OCI-LY7 (cell line): ENCODE results near the gene CCDC87.

Experiments used
- EZH2phosphoT487 ChIP-seq: fragments of 200-600 bp; sonication (generic); IDR thresholded peaks from 2 replicates; pipeline ENCODE4 v1.6.1; 2018; ENCODE audit warnings: low read depth, borderline replicate concordance, mild to moderate bottlenecking, mixed run types, antibody characterized with exemption, low read length, moderate library complexity, mixed read lengths
- TF ChIP-seq, protein P1 (sequence below): fragments of 200-600 bp; sonication (generic); conservative IDR thresholded peaks from 2 replicates; pipeline ENCODE4 v1.5.1; 2014; ENCODE audit warnings: mild to moderate bottlenecking, antibody characterized with exemption, low read length, moderate library complexity, mixed read lengths

DNA sequence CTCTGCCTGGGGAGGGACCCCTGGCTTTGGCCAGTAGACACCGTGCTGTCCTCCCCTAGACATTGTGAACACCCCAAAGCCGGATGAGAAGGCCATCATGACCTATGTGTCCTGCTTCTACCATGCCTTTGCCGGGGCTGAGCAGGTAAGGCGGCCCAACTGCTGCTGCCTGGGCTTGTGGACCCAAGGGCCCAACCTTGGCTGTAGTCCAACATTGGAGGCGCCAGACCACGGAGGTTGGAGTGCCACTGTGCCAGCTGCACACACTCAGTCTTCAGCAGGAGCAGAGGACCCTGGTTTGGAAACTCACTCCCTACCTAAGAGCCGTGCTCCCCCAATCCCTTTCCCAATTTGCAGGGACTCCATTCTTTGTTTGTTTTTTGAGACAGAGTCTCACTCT is 36.8 kb downstream of the CCDC87 start:
- TF ChIP-seq, protein P1, sequence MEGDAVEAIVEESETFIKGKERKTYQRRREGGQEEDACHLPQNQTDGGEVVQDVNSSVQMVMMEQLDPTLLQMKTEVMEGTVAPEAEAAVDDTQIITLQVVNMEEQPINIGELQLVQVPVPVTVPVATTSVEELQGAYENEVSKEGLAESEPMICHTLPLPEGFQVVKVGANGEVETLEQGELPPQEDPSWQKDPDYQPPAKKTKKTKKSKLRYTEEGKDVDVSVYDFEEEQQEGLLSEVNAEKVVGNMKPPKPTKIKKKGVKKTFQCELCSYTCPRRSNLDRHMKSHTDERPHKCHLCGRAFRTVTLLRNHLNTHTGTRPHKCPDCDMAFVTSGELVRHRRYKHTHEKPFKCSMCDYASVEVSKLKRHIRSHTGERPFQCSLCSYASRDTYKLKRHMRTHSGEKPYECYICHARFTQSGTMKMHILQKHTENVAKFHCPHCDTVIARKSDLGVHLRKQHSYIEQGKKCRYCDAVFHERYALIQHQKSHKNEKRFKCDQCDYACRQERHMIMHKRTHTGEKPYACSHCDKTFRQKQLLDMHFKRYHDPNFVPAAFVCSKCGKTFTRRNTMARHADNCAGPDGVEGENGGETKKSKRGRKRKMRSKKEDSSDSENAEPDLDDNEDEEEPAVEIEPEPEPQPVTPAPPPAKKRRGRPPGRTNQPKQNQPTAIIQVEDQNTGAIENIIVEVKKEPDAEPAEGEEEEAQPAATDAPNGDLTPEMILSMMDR = no peak
- TF ChIP-seq EZH2phosphoT487 = no peak
